GM23338 (cell line): ENCODE data around the gene MAP1LC3B. TPM values are rescaled to one million over a fixed set of nuclear protein-coding genes. Genes with fewer than 3 reads are reported as not detected.
A peak's percentile ranks its signal among the peaks of the same experiment; 100 is the strongest.

Experiments used
- ATAC-seq: fragments of 200-7000 bp; cut with Tn5 transposase; 3 replicates; pipeline ENCODE4 v1.9.1; 2020
- DNase-seq: peaks from one replicate; pipeline ENCODE4 v3.0.0-alpha.2; 2015; ENCODE audit warnings: low spot score
- H2AFZ ChIP-seq: fragments of 200-600 bp; sonication (generic); 2 replicates; pipeline ENCODE4 v1.8.0; 2016; ENCODE audit warnings: antibody characterized with exemption, mild to moderate bottlenecking, moderate library complexity
- H3F3A ChIP-seq: fragments of 200-600 bp; sonication (generic); replicated peaks from 2 replicates; pipeline ENCODE4 v1.8.0; 2017; ENCODE audit warnings: antibody characterized with exemption, mixed run types, low read depth
- H3K27ac ChIP-seq: fragments of 200-600 bp; sonication (generic); 2 replicates; pipeline ENCODE4 v1.6.1; 2016; ENCODE audit warnings: low read depth
- H3K27me3 ChIP-seq: fragments of 200-600 bp; sonication (generic); 2 replicates; pipeline ENCODE4 v1.8.0; 2016; ENCODE audit warnings: mild to moderate bottlenecking, mixed run types, moderate library complexity; ENCODE audit not compliant: insufficient read depth
- H3K36me3 ChIP-seq: fragments of 200-600 bp; sonication (generic); 2 replicates; pipeline ENCODE4 v1.8.0; 2016; ENCODE audit warnings: mild to moderate bottlenecking; ENCODE audit not compliant: insufficient read depth
- H3K4me1 ChIP-seq: fragments of 200-600 bp; sonication (generic); 2 replicates; pipeline ENCODE4 v1.8.0; 2016; ENCODE audit warnings: mild to moderate bottlenecking, moderate library complexity; ENCODE audit not compliant: insufficient read depth
- H3K4me2 ChIP-seq: fragments of 200-600 bp; sonication (generic); 2 replicates; pipeline ENCODE4 v1.7.1; 2017; ENCODE audit warnings: mixed run types
- H3K4me3 ChIP-seq: fragments of 200-600 bp; sonication (generic); 2 replicates; pipeline ENCODE4 v1.6.1; 2016; ENCODE audit warnings: mixed run types
- H3K79me2 ChIP-seq: fragments of 200-600 bp; sonication (generic); replicated peaks from 2 replicates; pipeline ENCODE4 v1.8.0; 2017; ENCODE audit warnings: mild to moderate bottlenecking; ENCODE audit not compliant: insufficient read depth
- H3K9me2 ChIP-seq: fragments of 200-600 bp; sonication (generic); 2 replicates; pipeline ENCODE4 v1.8.0; 2017; ENCODE audit not compliant: insufficient read depth
- H4K20me1 ChIP-seq: fragments of 200-600 bp; sonication (generic); replicated peaks from 2 replicates; pipeline ENCODE4 v1.8.0; 2017; ENCODE audit warnings: mild to moderate bottlenecking; ENCODE audit not compliant: insufficient read depth
- H3K27ac Mint-ChIP-seq: 2 replicates; pipeline ENCODE4 v1.8.0; 2020; ENCODE audit warnings: inconsistent platforms, mild to moderate bottlenecking, moderate library complexity, mixed read lengths
- H3K27me3 Mint-ChIP-seq: 3 replicates; pipeline ENCODE4 v1.8.0; 2022; ENCODE audit warnings: low read depth, mild to moderate bottlenecking, moderate library complexity, mixed read lengths, inconsistent platforms; ENCODE audit not compliant: insufficient read depth, poor library complexity
- H3K36me3 Mint-ChIP-seq: 3 replicates; pipeline ENCODE4 v1.8.0; 2021; ENCODE audit warnings: low read depth, mild to moderate bottlenecking, inconsistent platforms, moderate library complexity, mixed read lengths
- H3K4me1 Mint-ChIP-seq: 3 replicates; pipeline ENCODE4 v1.8.0; 2020; ENCODE audit warnings: mild to moderate bottlenecking, inconsistent platforms, mixed read lengths
- H3K4me3 Mint-ChIP-seq: 3 replicates; pipeline ENCODE4 v1.8.0; 2021; ENCODE audit warnings: moderate library complexity, mild to moderate bottlenecking, inconsistent platforms, mixed read lengths
- H3K9me3 Mint-ChIP-seq: 3 replicates; pipeline ENCODE4 v1.8.0; 2020; ENCODE audit warnings: moderate library complexity, mild to moderate bottlenecking, inconsistent platforms, mixed read lengths
- CREB1 ChIP-seq: fragments of 250-450 bp; sonication (Bioruptor Pico); IDR thresholded peaks from 2 replicates; pipeline ENCODE4 v1.5.0; 2020; ENCODE audit warnings: low read depth, mild to moderate bottlenecking, moderate library complexity
- EZH2 ChIP-seq: fragments of 200-600 bp; sonication (generic); IDR thresholded peaks from one replicate; pipeline ENCODE4 v1.8.0; 2017; ENCODE audit warnings: antibody characterized with exemption, mild to moderate bottlenecking, low read depth; ENCODE audit not compliant: unreplicated experiment
- EZH2phosphoT487 ChIP-seq: fragments of 200-600 bp; sonication (generic); IDR thresholded peaks from one replicate; pipeline ENCODE4 v1.8.1; 2018; ENCODE audit warnings: antibody characterized with exemption; ENCODE audit not compliant: unreplicated experiment
- JUNB ChIP-seq: IDR thresholded peaks from one replicate; pipeline ENCODE4 v1.6.1; 2016; ENCODE audit warnings: antibody characterized with exemption; ENCODE audit not compliant: unreplicated experiment
- NANOG ChIP-seq: IDR thresholded peaks from 2 replicates; pipeline ENCODE4 v1.6.1; 2016; ENCODE audit warnings: antibody characterized with exemption, borderline replicate concordance
- POLR2AphosphoS5 ChIP-seq: IDR thresholded peaks from 2 replicates; pipeline ENCODE4 v1.6.1; 2016; ENCODE audit warnings: antibody characterized with exemption, low read depth
- REST ChIP-seq: IDR thresholded peaks from one replicate; pipeline ENCODE4 v1.6.1; 2018; ENCODE audit warnings: antibody characterized with exemption; ENCODE audit not compliant: unreplicated experiment
- STAT1 ChIP-seq: IDR thresholded peaks from one replicate; pipeline ENCODE4 v1.6.1; 2016; ENCODE audit warnings: antibody characterized with exemption; ENCODE audit not compliant: unreplicated experiment
- ZNF331 ChIP-seq: fragments of 250-450 bp; sonication (Bioruptor Pico); IDR thresholded peaks from 2 replicates; pipeline ENCODE4 v1.5.0; 2020; ENCODE audit warnings: low read depth, mild to moderate bottlenecking, moderate library complexity
- polyA plus RNA-seq: library from polyadenylated mRNA; unstranded; fragments of >200 nt; fragmentation: Nextera tagmentation; extraction: Ambion mirVana; gene quantifications from 2 replicates; pipeline ENCODE4 v1.2.1, GENCODE V29; 2016
- total RNA-seq: library from RNA; depleted of rRNA; stranded (reverse); fragments of >200 nt; shearing (Covaris generic); gene quantifications from 2 replicates; pipeline ENCODE4 v1.2.3, GENCODE V29; 2014

The MAP1LC3B gene
- total and polyA plus RNA-seq, 2 experiments from 2014 or later, result 35.9 to 80.2 TPM

DNA sequence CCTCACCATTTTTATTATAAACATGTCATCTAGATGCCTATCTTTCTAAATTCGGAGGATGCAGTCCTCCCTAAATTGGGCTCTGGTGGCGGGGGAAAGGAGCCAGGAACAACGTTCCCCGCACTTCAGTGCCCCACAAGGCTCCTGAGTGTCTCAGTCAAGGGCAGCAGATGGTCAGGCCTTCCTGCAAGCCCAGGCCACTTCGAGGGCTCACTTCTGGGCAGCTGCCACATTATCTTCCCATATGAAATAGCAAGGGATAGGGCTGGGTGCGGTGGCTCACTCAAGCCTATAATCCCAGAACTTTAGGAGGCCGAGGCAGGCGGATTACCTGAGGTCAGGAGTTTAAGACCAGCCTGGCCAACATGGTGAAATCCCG lies 40.8 kb upstream of the MAP1LC3B start:
- Mint-ChIP-seq H3K27me3 (peaks cover 5% of the 10 kb centered on the region), H3K9me3 (no peaks in the 10 kb centered on the region; the same call in 2 of the 3 replicates), H3K27ac (no peak overlapping the region), H3K4me3 (no peak overlapping the region), H3K4me1 (no peaks in the 10 kb centered on the region; the same call in 2 of the 3 replicates), H3K36me3 (peaks cover 3% of the 10 kb centered on the region; the same call in 1 of the 3 replicates)
- peaks cover 12% of the 10 kb centered on the region; the same call in 1 of the 2 replicates for H3K79me2 ChIP-seq
- DNase-seq (no peak), ATAC-seq (no peak)
- no peaks in the 10 kb centered on the region for H3F3A ChIP-seq
- no peak overlapping the region for H3K4me3 ChIP-seq
- peaks cover 11% of the 10 kb centered on the region; the same call in 1 of the 2 replicates for H4K20me1 ChIP-seq
- TF ChIP-seq POLR2AphosphoS5 (no peak), STAT1 (no peak), JUNB (no peak)
- no peak overlapping the region for H3K4me2 ChIP-seq
- H3K4me1 ChIP-seq, result no peaks in the 10 kb centered on the region
- H2AFZ ChIP-seq, result no peak overlapping the region
- H3K9me2 ChIP-seq, result no peaks in the 10 kb centered on the region
- H3K36me3 ChIP-seq, result no peaks in the 10 kb centered on the region; the same call in 1 of the 2 replicates
- no peak overlapping the region for H3K27ac ChIP-seq
- H3K27me3 ChIP-seq, result no peaks in the 10 kb centered on the region

DNA sequence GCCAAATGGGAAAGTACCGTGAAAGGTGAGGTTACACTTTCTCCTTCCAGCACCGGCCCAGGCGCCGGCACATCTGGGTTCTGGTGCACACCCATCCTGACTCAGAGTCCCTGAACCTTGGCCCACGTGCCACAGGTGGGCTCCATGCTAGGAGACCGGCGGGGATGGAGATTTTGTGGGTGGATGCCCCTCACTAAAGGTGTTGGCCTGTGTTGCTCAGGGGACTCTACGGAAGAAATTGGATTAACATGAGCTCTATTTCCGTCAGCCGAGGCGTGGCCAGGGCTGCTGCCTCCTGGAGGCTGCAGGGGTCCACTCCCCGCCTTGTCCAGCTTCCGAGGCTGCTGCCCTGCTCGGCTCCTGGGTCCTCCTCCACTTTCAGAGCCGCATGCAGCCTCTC lies 39.3 kb upstream of the MAP1LC3B start:
- Mint-ChIP-seq H3K27me3 (peaks cover 5% of the 10 kb centered on the region), H3K9me3 (no peaks in the 10 kb centered on the region; the same call in 2 of the 3 replicates), H3K4me3 (no peak overlapping the region), H3K27ac (no peak overlapping the region), H3K36me3 (peaks cover 3% of the 10 kb centered on the region; the same call in 1 of the 3 replicates), H3K4me1 (no peaks in the 10 kb centered on the region)
- peak; percentile 24; the same call in 1 of the 3 replicates for ATAC-seq
- Histone ChIP-seq H3K27ac (no peak overlapping the region), H3K36me3 (no peaks in the 10 kb centered on the region), H3F3A (no peaks in the 10 kb centered on the region), H4K20me1 (peaks cover 11% of the 10 kb centered on the region; the same call in 1 of the 2 replicates), H3K9me2 (no peaks in the 10 kb centered on the region), H2AFZ (no peak overlapping the region), H3K79me2 (peaks cover 12% of the 10 kb centered on the region; the same call in 1 of the 2 replicates), H3K4me3 (no peak overlapping the region), H3K4me2 (no peak overlapping the region), H3K4me1 (no peaks in the 10 kb centered on the region), H3K27me3 (no peaks in the 10 kb centered on the region)
- TF ChIP-seq EZH2phosphoT487 (no peak), NANOG (no peak), POLR2AphosphoS5 (no peak), REST (no peak), CREB1 (CRISPR knock-in tag) (no peak), ZNF331 (CRISPR knock-in tag) (no peak), STAT1 (no peak), EZH2 (no peak)
- DNase-seq, result no peak
